CD4-positive, alpha-beta T cell treated with Interleukin-17A for 1 hour (primary cell): ENCODE data around the gene BAG1.

ENCODE experiments used
- DNase-seq: peaks from one replicate; pipeline ENCODE4 v3.0.0-alpha.2; 2020

The BAG1 gene

DNA sequence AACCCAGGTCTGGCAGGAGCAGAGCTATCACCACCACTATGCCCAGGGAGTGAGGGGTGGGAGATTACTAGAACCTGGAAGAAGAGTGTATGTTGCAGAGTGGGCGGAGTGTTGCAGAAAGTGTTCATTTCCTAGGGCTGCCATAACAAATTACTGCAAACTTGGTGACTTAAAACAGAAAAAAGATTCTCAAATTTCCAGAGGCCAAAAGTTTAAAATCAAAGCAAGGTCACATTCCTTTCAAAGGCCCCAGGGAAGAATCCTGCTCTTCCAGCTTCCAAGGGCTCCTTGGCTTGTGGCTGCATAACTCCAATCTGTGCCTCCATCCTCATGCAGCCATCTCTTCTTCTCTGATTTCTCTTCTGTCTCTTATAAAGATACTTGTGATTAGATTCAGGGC is 55.1 kb downstream of the BAG1 start:
- no peak for DNase-seq

DNA sequence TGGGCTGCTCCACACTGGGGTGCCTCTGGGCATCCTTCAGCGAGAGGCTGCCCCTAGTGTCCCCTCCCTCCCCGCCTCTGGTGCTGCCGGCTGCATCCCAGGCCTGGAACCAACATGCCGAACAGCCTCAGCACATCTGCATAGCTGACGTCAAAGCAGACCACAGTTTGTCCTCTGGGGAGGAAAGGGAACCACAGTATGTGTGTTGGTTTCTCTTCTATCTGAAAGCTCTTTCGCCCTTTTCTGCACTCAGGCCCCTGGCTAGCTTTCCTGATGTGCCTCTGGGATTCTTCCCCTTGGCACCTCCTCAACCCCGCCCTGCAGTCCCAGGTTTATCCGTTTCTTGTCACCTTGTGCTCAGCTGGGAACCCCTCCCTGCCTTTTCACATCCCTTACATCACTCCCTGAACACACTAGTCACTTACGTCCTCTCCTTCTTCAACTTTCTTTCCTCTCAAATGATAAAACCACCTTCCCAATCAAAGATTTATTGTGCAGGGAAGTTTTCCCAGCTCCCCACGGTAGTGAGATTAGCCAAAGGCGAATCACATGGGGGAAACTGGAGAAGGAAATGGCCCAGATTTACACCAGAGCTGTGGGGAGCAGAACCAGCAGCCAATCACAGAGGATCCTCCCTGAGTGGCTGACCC is 61.8 kb downstream of the BAG1 start:
- DNase-seq: peak; percentile 38
